ENCODE results near the gene ABHD16B. TPM values are rescaled to one million over a fixed set of nuclear protein-coding genes. Genes with fewer than 3 reads are reported as not detected.

ABHD16B gene
- total RNA-seq, 1 donor from 2014 or later = not detected

- Histone ChIP-seq H3K27ac (peak overlapping the region; percentile 55), H3K9me3 (no peaks in the 10 kb centered on the region), H3K4me1 (peaks cover 23% of the 10 kb centered on the region), H3K4me3 (peak overlapping the region; percentile 52), H3K27me3 (no peaks in the 10 kb centered on the region), H3K36me3 (no peaks in the 10 kb centered on the region)
- no peak for DNase-seq
- peak; percentile 2 for ATAC-seq
- TF ChIP-seq CTCF (IDR thresholded peaks at IDR 0.05) = no peak
- intact Hi-C loops (cut with DNase I) = no loop called here
Measured at GRCh38 chr20:63831646-63831992, 29.7 kb upstream of the ABHD16B start.

GRCh38 chr20:63831993-63832686 is 29.2 kb upstream of the ABHD16B start:
- H3K9me3 ChIP-seq = no peaks in the 10 kb centered on the region
- no peaks in the 10 kb centered on the region for H3K27me3 ChIP-seq
- H3K4me3 ChIP-seq = peak overlapping the region; percentile 52
- intact Hi-C loops (cut with DNase I) = no loop called here
- H3K4me1 ChIP-seq = peaks cover 23% of the 10 kb centered on the region
- DNase-seq = peak; percentile 76
- no peaks in the 10 kb centered on the region for H3K36me3 ChIP-seq
- no peak for TF ChIP-seq CTCF (IDR thresholded peaks at IDR 0.05)
- peak overlapping the region; percentile 55 for H3K27ac ChIP-seq
- peak; percentile 56 for ATAC-seq

GRCh38 chr20:63833776-63834490 is 27.4 kb upstream of the ABHD16B start:
- H3K4me3 ChIP-seq = no peak overlapping the region
- intact Hi-C loops (cut with DNase I) = no loop called here
- ATAC-seq = no peak
- H3K4me1 ChIP-seq = peaks cover 23% of the 10 kb centered on the region
- H3K27me3 ChIP-seq = no peaks in the 10 kb centered on the region
- H3K27ac ChIP-seq = peak overlapping the region; percentile 24
- no peak for TF ChIP-seq CTCF (IDR thresholded peaks at IDR 0.05)
- DNase-seq = no peak
- no peaks in the 10 kb centered on the region for H3K9me3 ChIP-seq
- no peaks in the 10 kb centered on the region for H3K36me3 ChIP-seq

- H3K4me3 ChIP-seq = no peak overlapping the region
- intact Hi-C loops (cut with DNase I) = no loop called here
- no peaks in the 10 kb centered on the region for H3K27me3 ChIP-seq
- DNase-seq (no peak), ATAC-seq (no peak)
- H3K27ac ChIP-seq = peak overlapping the region; percentile 24
- H3K9me3 ChIP-seq = no peaks in the 10 kb centered on the region
- no peaks in the 10 kb centered on the region for H3K36me3 ChIP-seq
- peaks cover 23% of the 10 kb centered on the region for H3K4me1 ChIP-seq
- TF ChIP-seq CTCF (IDR thresholded peaks at IDR 0.05) = no peak
Measured at GRCh38 chr20:63834491-63834880, 26.8 kb upstream of the ABHD16B start.

GRCh38 chr20:63835021-63835858 is 26.1 kb upstream of the ABHD16B start:
- DNase-seq = peak; percentile 88
- Histone ChIP-seq H3K9me3 (no peaks in the 10 kb centered on the region), H3K4me1 (peaks cover 23% of the 10 kb centered on the region), H3K4me3 (no peak overlapping the region), H3K27ac (peak overlapping the region; percentile 24), H3K36me3 (no peaks in the 10 kb centered on the region), H3K27me3 (no peaks in the 10 kb centered on the region)
- intact Hi-C loops (cut with DNase I) = no loop called here
- TF ChIP-seq CTCF (IDR thresholded peaks at IDR 0.05) = no peak
- ATAC-seq = peak; percentile 84

Data from upper lobe of right lung (tissue), 1 donor.